GM19239 (cell line): Measurements from ENCODE around the gene DCAF12L2.
"Not testable (repeated sequence)": the region's sequence is repeated elsewhere in the genome, so short reads cannot be mapped to it uniquely, and the experiment has no call there.

ENCODE experiments used
- DNase-seq: peaks from one replicate; pipeline ENCODE4 v3.0.0; 2011; ENCODE audit warnings: low spot score; ENCODE audit not compliant: insufficient read length
- FAIRE-seq: peaks from 2 replicates; lab custom pipeline; 2011; peaks lifted over from hg19 to GRCh38; lab: Jason Lieb, UNC

The DCAF12L2 gene

DNA sequence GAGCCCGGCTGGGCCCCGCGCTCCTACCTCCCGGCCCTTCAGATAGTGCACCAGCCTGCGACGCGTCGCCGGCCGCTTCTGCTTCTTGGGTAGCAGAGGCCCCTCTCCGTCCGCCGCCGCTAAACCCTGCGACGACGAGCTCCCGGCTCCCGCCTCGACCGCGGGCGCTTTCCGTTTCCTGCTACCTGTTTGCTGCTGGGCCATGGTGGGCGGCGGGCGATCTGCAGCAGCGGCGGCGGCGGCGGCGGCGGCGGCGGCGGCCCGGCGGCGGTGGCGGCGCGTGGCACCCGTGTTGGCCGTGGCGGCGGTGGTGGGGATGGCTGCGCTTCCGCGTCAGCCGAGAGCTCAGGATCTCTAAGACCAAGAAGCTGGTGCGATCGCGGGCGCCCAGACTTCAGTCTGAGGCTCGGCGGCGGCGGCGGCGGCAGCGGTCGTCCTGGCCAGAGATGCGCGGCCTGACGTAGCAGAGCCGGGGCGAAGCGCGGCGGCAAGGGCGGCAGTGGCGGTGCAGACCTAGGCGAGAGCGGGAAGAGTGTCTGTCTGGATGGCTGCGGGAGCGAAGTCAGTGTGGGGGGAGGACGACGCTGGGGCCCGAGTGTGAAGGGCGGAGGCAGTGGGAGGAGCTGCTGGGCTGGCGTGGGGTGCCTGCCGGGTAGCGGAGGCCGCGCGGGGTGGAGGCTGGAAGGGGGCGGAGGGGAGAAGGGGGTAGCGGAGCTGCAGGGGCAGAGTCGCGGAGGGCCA, at the start of gene DCAF12L2:
TSS of gene DCAF12L2 (minus strand) at position 569 of the 741 bp plus-strand sequence. CDS start at position 204, 365 bp downstream.
- DNase-seq = no peak

DNA sequence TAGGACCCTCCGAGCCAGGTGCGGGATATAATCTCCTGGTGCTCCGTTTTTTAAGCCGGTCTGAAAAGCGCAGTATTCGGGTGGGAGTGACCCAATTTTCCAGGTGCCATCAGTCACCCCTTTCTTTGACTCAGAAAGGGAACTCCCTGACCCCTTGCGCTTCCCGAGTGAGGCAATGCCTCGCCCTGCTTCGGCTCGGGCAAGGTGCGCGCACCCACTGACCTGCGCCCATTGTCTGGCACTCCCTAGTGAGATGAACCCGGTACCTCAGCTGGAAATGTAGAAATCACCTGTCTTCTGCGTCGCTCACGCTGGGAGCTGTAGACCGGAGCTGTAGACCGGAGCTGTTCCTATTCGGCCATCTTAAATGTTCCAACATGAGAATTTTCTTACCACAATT, 24.8 kb upstream of the DCAF12L2 start:
- FAIRE-seq, DNase-seq: not testable (repeated sequence)

More for the DNA sequence above, at the start of gene DCAF12L2:
- no peak for FAIRE-seq

DNA sequence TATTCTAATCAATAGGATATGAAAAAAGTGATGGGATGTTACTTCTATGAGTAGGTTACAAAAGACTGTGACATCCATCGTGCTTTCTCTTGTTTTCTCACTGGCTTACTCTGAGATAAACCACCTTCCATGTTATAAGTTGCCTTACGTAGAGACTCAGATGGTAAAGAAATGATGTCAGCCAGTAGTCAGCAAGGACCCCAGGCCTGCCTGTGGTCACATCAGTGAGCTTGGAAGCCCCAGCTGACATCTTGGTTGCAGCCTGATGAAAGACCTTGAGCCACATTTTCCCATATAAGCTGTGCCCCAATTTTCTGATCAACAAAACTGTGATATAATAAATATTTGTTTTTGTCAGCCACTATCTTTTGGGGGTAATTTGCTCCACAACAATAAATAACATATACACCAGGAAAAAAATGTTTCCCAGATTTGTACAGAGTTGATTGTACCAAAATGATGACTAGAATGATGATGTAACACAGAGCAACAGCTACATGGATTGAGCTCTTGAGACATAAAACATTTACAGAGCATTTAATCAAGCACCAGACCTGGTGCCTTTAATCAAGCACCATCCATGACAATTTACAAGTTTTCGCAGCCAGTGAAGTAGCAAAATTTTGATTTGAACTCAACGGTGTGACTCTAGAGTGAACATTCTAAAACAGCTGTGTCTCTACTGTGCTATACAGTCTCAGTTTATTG, 11.2 kb upstream of the DCAF12L2 start:
- DNase-seq = no peak
- no peak for FAIRE-seq

DNA sequence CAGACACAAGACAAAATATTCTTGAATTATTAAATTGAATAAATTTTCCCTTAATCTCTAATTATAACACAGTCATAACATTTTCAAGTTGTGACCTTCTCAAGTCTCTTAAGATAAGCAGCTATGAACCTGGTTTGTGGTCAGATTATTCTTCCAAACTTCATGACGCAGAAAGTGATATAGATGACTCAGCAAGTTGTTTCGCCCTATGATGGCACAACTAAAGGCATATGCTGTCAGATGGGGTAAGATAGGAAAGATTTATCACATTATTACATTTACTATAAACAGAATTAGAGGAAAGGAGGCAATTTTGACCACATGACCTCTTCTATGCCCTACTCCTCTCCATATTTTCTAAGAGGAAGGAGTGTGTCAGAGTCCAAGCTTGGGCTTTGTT, 4.6 kb upstream of the DCAF12L2 start:
- DNase-seq = no peak
- FAIRE-seq = no peak

DNA sequence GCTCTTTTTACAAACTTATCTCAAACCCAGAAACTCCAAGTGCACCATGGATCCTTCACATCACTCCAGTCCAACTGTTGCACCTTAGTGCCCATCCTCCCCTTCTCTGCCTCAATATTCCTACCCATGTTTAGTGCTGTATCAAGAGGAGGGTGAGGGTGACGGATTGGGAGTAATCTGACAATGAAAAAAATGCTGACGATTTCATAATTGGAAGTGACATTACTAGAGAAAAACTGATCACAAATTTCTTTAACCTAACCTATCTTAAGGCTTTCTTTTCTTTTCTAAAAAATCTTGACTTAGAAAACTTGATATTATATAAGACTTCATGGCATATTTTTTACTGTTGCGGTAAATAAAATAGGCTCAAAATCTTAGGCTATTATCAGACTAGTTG, 1.5 kb upstream of the DCAF12L2 start:
- no peak for DNase-seq
- no peak for FAIRE-seq

DNA sequence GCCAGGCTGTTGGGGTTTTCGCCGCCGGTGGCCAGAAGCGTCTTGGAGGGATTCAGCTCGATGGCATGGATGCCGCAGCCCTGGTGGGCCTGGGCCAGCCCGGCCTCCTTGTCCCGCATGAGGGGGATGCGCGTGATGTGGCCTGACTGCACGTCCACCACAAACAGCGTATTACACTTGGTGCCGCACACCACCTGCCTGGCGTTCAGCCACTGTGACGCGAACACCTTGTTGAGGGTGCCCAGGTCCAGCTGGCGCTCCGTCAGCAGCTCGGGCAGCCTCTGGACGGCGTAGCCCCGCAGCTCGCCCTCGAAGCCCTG, 728 bp downstream of the DCAF12L2 start:
- no peak for FAIRE-seq

DNA sequence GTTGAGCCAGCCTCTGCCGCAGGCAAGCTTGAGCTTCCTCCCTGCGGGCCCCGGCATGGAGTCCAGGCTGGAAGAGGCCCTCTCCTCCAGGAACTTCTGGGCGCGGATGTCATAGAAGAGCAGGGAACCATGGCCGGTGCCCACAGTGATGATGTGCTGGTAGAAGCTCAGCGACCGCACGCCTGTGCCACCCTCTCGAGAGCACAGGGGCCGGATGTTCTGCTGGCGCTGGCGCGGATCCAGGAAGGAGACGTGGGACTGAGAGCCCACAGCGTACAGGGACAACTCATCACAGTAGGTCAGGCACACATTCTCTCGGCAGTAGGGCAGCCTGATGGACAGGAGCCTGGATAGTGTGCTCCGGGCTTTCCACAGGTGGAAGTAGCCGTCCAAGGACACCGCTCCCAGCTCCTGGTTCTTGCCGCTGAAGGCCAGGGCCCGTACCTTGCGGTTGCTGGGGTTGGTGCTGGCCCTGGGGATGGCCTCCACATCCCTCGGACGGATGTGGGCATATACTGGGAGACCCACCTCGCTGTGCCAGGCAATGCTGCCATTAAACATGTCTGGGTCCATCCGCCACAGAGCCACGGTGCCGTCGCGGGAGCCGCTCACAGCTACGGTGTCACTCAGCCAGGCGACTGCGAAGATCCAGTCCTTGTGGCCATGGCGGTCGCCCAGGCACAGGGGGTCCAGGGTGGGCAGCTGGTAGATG, 1.2 kb downstream of the DCAF12L2 start:
- DNase-seq = no peak
- FAIRE-seq = no peak

More for the DNA sequence above, 728 bp downstream of the DCAF12L2 start:
- no peak for DNase-seq

DNA sequence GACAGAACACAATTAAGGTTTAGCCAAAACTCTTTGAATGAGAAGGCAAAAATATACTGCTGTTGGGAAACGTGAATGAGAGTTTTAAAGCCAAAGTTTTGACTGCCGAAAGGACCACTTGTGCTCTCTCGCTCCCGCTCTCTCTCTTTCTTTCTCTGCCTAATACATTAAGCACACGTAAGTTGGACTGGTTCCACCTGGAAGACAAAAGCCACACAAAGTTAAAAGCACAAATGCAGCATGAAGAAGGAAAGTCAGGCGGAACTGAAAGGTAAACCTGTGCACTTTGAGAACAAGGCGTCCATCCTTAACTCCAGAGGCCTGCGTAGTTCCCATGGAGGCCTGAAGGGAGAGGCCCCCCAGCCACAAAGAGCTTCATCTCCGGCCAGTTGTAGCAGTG, 1.9 kb downstream of the DCAF12L2 start:
- no peak for DNase-seq
- FAIRE-seq = no peak

DNA sequence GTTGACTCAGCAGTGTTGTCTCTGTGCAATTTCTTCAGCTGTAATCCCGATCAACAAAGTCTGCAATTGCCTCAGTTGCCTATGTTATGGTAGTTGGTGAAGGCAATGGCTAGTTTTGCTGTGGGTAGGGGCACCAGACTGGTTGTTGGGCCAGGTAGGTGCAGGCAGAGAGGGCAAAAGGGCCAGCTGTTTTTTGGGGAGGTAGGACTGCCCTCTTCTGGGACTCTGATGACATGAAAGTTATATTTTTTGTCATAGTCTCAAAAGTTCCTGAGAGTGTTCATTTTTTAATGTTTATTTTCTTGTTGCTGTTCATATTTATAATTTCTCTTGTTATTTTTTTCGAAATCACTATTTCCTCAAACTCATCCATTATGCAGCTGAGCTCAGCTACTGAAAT, 25.1 kb downstream of the DCAF12L2 start:
- FAIRE-seq = no peak
- DNase-seq = no peak

DNA sequence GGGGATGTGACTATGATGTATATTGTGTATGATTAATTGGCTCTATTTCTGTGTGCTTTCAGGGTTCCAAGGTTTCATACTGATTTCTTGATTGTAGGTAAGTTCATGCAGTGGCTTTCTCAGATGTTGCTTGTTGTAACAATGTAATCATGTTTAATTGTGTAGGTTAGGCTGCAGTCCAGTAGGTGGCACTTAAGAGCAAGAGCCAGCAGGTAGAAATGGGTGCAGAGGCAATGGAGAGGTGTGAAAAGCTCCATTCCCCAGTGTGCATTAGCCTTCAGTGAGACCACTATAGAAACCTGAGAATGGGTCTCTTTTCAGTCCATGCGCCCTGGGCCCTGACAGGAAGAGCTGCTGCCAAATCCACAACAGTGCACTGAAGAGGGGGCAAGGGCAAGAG, 28.2 kb downstream of the DCAF12L2 start:
- DNase-seq (no peak), FAIRE-seq (no peak)

DNA sequence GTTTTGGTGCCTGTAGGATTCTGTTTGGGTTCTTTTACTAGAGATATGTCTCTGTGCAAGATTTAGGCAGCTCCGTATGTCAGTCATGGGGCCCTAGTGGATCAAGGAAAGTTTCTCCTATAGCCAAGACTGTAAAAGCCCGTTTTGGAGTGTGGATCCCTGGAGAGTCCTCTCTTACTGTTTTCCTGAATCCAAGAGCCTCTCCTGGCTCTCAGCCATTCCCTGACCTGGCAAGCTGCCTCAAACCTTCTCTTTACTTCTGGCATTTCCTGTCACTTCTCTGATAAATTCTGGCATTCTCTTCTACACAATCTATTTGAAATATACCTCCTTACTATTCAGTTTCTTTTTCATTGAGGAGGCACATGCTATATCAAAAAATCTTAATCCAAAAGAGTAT, 41.4 kb downstream of the DCAF12L2 start:
- FAIRE-seq = no peak
- DNase-seq = no peak
